Measurements from ENCODE around the gene FOXJ1. TPM values are rescaled to one million over a fixed set of nuclear protein-coding genes. Genes with fewer than 3 reads are reported as not detected.

Gene FOXJ1
- total RNA-seq, 2 donors from 2014 or later, result not detected

GRCh38 chr17:76131692-76132573 lies 9.1 kb downstream of the FOXJ1 start:
- intact Hi-C loops (cut with DNase I), result loop anchor here in 1 of 2 donors (10.0 kb wide), 1 partner anchor 53 kb away; no protein-coding TSS in a partner anchor
- DNase-seq (no peak), ATAC-seq (no peak)

- intact Hi-C loops (cut with DNase I), result loop anchor here in 1 of 2 donors (10.0 kb wide), 1 partner anchor 54 kb away; no protein-coding TSS in a partner anchor
- ATAC-seq, result no peak
- no peak for DNase-seq
Observed at GRCh38 chr17:76131051-76131691, 9.9 kb downstream of the FOXJ1 start.

- ATAC-seq, result no peak
- intact Hi-C loops (cut with DNase I), result loop anchor here in 1 of 2 donors (10.0 kb wide), 1 partner anchor 54 kb away; no protein-coding TSS in a partner anchor
- no peak for DNase-seq
Observed at GRCh38 chr17:76130473-76130872, 10.6 kb downstream of the FOXJ1 start.

- no peak for ATAC-seq
- intact Hi-C loops (cut with DNase I), result no loop called here
- DNase-seq, result no peak
Observed at GRCh38 chr17:76125922-76126321, 15.1 kb downstream of the FOXJ1 start.

- no peak for ATAC-seq
- intact Hi-C loops (cut with DNase I), result no loop called here
- no peak for DNase-seq
Observed at GRCh38 chr17:76125391-76125675, 15.7 kb downstream of the FOXJ1 start.

GRCh38 chr17:76124582-76125390 lies 16.3 kb downstream of the FOXJ1 start:
- intact Hi-C loops (cut with DNase I), result loop anchor here (5.0 kb wide), 3 partner anchors 58 to 173 kb away; no protein-coding TSS in a partner anchor
- no peak for DNase-seq
- no peak for ATAC-seq

- DNase-seq (no peak), ATAC-seq (no peak)
- intact Hi-C loops (cut with DNase I), result loop anchor here (5.0 kb wide), 3 partner anchors 58 to 173 kb away; no protein-coding TSS in a partner anchor
Observed at GRCh38 chr17:76123749-76124581, 17.1 kb downstream of the FOXJ1 start.

- intact Hi-C loops (cut with DNase I), result loop anchor here (5.0 kb wide), 3 partner anchors 59 to 174 kb away; no protein-coding TSS in a partner anchor
- no peak for ATAC-seq
- DNase-seq, result no peak
Observed at GRCh38 chr17:76123191-76123499, 17.9 kb downstream of the FOXJ1 start.

- DNase-seq (no peak), ATAC-seq (no peak)
- intact Hi-C loops (cut with DNase I), result loop anchor here (5.0 kb wide), 3 partner anchors 60 to 175 kb away; no protein-coding TSS in a partner anchor
Observed at GRCh38 chr17:76122431-76123190, 18.4 kb downstream of the FOXJ1 start.

- intact Hi-C loops (cut with DNase I), result loop anchor here (1.0 to 5.0 kb wide), 4 partner anchors 60 to 175 kb away; no protein-coding TSS in a partner anchor
- DNase-seq (no peak), ATAC-seq (peak; percentile 63 to 66)
Observed at GRCh38 chr17:76121932-76122430, 19.1 kb downstream of the FOXJ1 start.

- DNase-seq (no peak), ATAC-seq (no peak)
- intact Hi-C loops (cut with DNase I), result loop anchor here (1.0 to 5.0 kb wide), 4 partner anchors 62 to 177 kb away; no protein-coding TSS in a partner anchor
Observed at GRCh38 chr17:76120658-76121008, 20.4 kb downstream of the FOXJ1 start.

- DNase-seq, result no peak
- no peak for ATAC-seq
- intact Hi-C loops (cut with DNase I), result loop anchor here (5.0 kb wide), 3 partner anchors 63 to 178 kb away; no protein-coding TSS in a partner anchor
Observed at GRCh38 chr17:76119409-76120371, 21.4 kb downstream of the FOXJ1 start.

GRCh38 chr17:76115138-76115754 lies 25.8 kb downstream of the FOXJ1 start:
- ATAC-seq, result no peak
- DNase-seq, result no peak
- intact Hi-C loops (cut with DNase I), result no loop called here

GRCh38 chr17:76111956-76112355 lies 29.1 kb downstream of the FOXJ1 start:
- DNase-seq, result no peak
- ATAC-seq, result no peak
- intact Hi-C loops (cut with DNase I), result no loop called here

GRCh38 chr17:76107509-76107908 lies 33.5 kb downstream of the FOXJ1 start:
- intact Hi-C loops (cut with DNase I), result no loop called here
- DNase-seq, result no peak
- no peak for ATAC-seq

- ATAC-seq, result no peak
- intact Hi-C loops (cut with DNase I), result no loop called here
- DNase-seq, result no peak
Observed at GRCh38 chr17:76106703-76107102, 34.3 kb downstream of the FOXJ1 start.

Measured in left cardiac atrium (tissue), 4 donors.